Activated CD8-positive, alpha-beta T cell treated with anti-CD3 and anti-CD28 coated beads, Interleukin-2, amount 10 ng/mL, durations not matched to agents 7 days and 5 days (primary cell): ENCODE results near the gene TMPRSS13. TPM values are rescaled to one million over a fixed set of nuclear protein-coding genes. Genes with fewer than 3 reads are reported as not detected.
"Not testable (repeated sequence)": the region's sequence is repeated elsewhere in the genome, so short reads cannot be mapped to it uniquely, and the experiment has no call there.

Experiments
- ATAC-seq: fragments of 150-1000 bp; cut with Tn5 transposase; one replicate; pipeline ENCODE4 v1.10.0; 2021; ENCODE audit warnings: moderate library complexity
- CTCF ChIA-PET: fragments of 350-600 bp; sonication (Branson Sonifier 250); formaldehyde crosslinking; loops from one replicate; lab custom pipeline; 2021; ENCODE audit warnings: antibody characterized with exemption; lab: Charles Lee
- POLR2A ChIA-PET: fragments of 350-600 bp; sonication (Branson Sonifier 250); formaldehyde crosslinking; loops from one replicate; lab custom pipeline; 2021; ENCODE audit warnings: antibody characterized with exemption; lab: Charles Lee
- DNase-seq: peaks from one replicate; pipeline ENCODE4 v3.0.0-alpha.2; 2020
- H3K27ac Mint-ChIP-seq: one replicate; pipeline ENCODE4 v1.8.0; 2021; ENCODE audit warnings: mild to moderate bottlenecking, mixed read lengths
- H3K27me3 Mint-ChIP-seq: one replicate; pipeline ENCODE4 v1.8.0; 2021; ENCODE audit warnings: low read depth, mixed read lengths
- H3K36me3 Mint-ChIP-seq: one replicate; pipeline ENCODE4 v1.8.0; 2021; ENCODE audit warnings: low read depth, mixed read lengths
- H3K4me1 Mint-ChIP-seq: one replicate; pipeline ENCODE4 v1.8.0; 2021; ENCODE audit warnings: low read depth, mixed read lengths
- H3K4me3 Mint-ChIP-seq: one replicate; pipeline ENCODE4 v1.8.0; 2021; ENCODE audit warnings: mild to moderate bottlenecking, mixed read lengths
- H3K9me3 Mint-ChIP-seq: one replicate; pipeline ENCODE4 v1.8.0; 2022; ENCODE audit warnings: mixed read lengths; ENCODE audit not compliant: insufficient read depth
- total RNA-seq, 2 experiments: library from RNA; stranded (reverse); gene quantifications; one replicate each; pipeline ENCODE4 v1.2.3, GENCODE V29; 2021

Gene TMPRSS13
- total RNA-seq, 2 experiments from 2014 or later, result 1.8 to 2.5 TPM

DNA sequence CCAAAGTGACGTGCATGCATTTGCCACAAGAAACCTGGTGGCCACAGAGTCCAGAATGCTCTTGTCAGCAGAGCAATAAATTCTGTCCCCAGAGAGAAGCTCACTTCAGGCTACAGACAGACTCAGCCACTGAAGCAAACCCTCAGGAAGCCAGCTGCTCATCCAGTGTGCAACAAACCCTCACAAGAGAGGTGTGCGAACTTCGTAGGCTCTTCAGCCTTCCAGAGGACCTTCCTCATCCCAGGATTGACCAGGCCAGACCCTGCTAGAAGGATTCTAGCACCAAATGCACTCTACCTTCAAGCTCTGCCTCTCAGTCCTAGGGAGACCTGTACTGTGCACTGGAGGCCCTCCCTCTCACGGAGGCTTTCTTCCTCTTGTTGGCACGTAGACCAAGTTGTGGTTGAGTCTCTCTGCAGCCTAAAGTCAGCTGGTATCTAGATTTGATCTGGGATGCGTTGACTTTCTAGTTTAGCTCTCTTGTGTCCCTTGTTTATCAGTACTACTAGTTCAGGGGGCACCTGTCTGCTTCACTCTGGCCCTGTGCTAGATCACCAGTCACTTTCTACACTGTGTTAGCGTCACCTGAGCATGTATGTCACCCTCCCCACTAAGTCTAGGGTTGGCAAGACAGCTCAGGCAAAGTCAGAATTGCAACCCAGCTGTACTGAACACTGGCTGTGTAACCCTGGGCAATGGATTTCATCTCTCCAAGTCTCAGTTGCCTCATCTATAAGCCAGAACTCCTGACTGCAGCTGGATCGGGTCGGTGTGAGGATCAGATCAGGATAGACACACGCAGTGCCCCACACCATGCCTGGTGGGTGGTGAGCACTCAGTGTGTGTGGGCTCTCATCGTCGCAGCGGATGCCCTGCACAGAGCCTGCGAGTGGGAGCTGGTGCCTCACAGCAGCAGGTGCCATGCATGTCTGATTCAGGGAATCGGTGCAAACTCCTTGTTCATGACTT is 22.1 kb upstream of the TMPRSS13 start:
- Mint-ChIP-seq H3K27me3 (no peaks in the 10 kb centered on the region), H3K4me3 (peak overlapping the region; percentile 77), H3K27ac (peak overlapping the region; percentile 90), H3K4me1 (peaks cover 89% of the 10 kb centered on the region), H3K9me3 (no peaks in the 10 kb centered on the region), H3K36me3 (peaks cover 16% of the 10 kb centered on the region)
- ChIA-PET CTCF (interaction anchor here (0.6 to 16.7 kb wide), 28 partner anchors 10 to 525 kb away, joined by 3 to 436 read pairs (median 6); partner anchors contain the start of genes FXYD2 and IL10RA), POLR2A (interaction anchor here (0.5 to 8.7 kb wide), 21 partner anchors 14 to 134 kb away, joined by 3 to 146 read pairs (median 6); partner anchors contain the start of genes FXYD2 and IL10RA)
- peak; percentile 72 for ATAC-seq
- peak; percentile 73 for DNase-seq

DNA sequence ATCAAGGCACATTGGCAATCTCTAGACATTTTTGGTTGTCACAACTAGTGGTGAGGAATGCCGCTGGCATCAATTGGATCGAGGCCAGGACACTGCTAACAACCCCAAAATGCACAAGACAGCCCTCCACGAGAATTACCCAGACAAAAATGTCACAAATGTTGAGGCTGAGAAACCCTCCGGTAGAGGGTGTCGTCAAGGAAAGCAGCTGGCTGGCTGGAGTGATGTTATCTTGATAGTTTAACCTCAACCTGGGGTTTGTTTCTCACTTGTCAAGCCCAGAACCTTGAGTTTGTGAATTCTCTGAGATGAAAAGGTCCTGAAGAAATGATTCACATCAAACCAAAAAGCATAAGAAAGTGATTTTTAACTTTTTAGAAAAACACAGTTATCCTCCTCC is 21.1 kb upstream of the TMPRSS13 start:
- ChIA-PET POLR2A (interaction anchor here (0.5 to 8.7 kb wide), 16 partner anchors 13 to 133 kb away, joined by 3 to 146 read pairs (median 18); partner anchors contain the start of genes FXYD2 and IL10RA), CTCF (interaction anchor here (0.6 to 16.7 kb wide), 24 partner anchors 9 to 221 kb away, joined by 3 to 436 read pairs (median 8); partner anchors contain the start of genes FXYD2 and IL10RA)
- H3K9me3 Mint-ChIP-seq, result no peaks in the 10 kb centered on the region
- peaks cover 13% of the 10 kb centered on the region for H3K36me3 Mint-ChIP-seq
- H3K27me3 Mint-ChIP-seq, result no peaks in the 10 kb centered on the region
- peak overlapping the region; percentile 90 for H3K27ac Mint-ChIP-seq
- ATAC-seq (peak; percentile 64), DNase-seq (peak; percentile 84)
- peak overlapping the region; percentile 77 for H3K4me3 Mint-ChIP-seq
- peaks cover 95% of the 10 kb centered on the region for H3K4me1 Mint-ChIP-seq

DNA sequence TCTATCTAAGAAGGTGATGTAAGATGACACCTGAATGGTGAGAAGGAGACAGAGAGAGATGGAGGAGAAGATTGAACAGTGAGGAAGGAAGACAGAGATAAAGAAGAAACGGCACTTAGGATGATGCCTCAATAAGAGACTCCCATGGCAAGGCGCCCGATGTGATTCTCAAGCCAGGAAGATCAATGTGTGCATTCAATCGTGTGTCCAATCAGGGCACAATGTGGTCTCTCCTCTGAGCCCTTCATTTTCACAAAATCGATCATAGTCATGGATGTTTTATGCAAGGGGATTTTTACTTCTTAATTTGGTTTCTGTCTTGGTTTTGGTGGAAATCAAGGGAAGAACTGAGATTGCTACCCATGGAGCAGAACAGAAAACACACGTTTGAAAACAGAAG is 19.9 kb upstream of the TMPRSS13 start:
- ChIA-PET CTCF (interaction anchor here (1.4 to 16.7 kb wide), 11 partner anchors 9 to 141 kb away, joined by 3 to 436 read pairs (median 93); partner anchors contain the start of genes FXYD2, IL10RA and TMPRSS13), POLR2A (interaction anchor here (0.6 to 8.7 kb wide), 6 partner anchors 28 to 132 kb away, joined by 3 to 146 read pairs (median 46); partner anchors contain the start of gene IL10RA)
- DNase-seq (no peak), ATAC-seq (no peak)
- peaks cover 7% of the 10 kb centered on the region for H3K36me3 Mint-ChIP-seq
- peaks cover 99% of the 10 kb centered on the region for H3K4me1 Mint-ChIP-seq
- H3K27ac Mint-ChIP-seq, result peak overlapping the region; percentile 90
- peak overlapping the region; percentile 3 for H3K4me3 Mint-ChIP-seq
- H3K27me3 Mint-ChIP-seq, result no peaks in the 10 kb centered on the region
- no peaks in the 10 kb centered on the region for H3K9me3 Mint-ChIP-seq

DNA sequence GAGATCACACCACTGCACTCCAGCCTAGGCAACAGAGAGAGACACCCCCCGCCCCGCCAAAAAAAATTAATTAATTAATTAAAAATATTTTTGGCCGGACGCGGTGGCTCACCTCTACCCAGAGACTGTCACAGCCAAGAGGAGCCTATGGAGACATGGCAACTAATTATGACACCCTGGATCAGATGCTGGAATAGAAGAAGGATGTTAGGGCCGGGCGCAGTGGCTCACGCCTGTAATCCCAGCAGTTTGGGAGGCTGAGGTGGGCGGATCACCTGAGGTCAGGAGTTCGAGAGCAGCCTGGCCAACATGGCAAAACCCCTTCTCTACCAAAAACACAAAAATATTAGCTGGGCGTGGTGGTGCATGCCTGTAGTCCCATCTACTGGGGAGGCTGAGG is 19.3 kb upstream of the TMPRSS13 start:
- POLR2A ChIA-PET, result interaction anchor here (1.0 to 8.7 kb wide), 4 partner anchors 39 to 125 kb away, joined by 3 to 109 read pairs (median 8); no protein-coding TSS in a partner anchor
- DNase-seq, H3K4me3 Mint-ChIP-seq, H3K9me3 Mint-ChIP-seq, H3K27me3 Mint-ChIP-seq, ATAC-seq, H3K36me3 Mint-ChIP-seq: not testable (repeated sequence)
- H3K27ac Mint-ChIP-seq, result peak overlapping the region; percentile 67
- CTCF ChIA-PET, result interaction anchor here (1.4 to 16.7 kb wide), 16 partner anchors 16 to 522 kb away, joined by 3 to 436 read pairs (median 48); partner anchors contain the start of genes FXYD2, IL10RA and TMPRSS13
- H3K4me1 Mint-ChIP-seq, result peaks cover 94% of the 10 kb centered on the region

DNA sequence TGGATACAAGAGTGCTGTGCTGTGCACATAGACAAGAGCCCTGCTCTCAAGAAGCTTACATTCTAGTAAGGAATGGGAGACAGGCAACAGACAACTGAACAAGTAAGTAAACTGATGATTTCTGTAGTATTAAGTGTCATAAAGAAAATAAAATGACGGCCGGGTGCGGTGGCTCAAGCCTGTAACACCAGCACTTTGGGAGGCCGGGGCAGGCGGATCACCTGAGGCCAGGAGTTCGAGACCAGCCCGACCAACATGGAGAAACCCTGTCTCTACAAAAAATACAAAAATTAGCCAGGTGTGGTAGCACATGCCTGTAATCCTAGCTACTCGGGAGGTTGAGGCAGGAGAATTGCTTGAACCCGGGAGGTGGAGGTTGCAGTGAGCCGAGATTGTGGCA is 18.5 kb upstream of the TMPRSS13 start:
- ChIA-PET CTCF (interaction anchor here (0.7 to 16.7 kb wide), 32 partner anchors 8 to 523 kb away, joined by 3 to 436 read pairs (median 16); partner anchors contain the start of genes FXYD2, FXYD6, IL10RA and TMPRSS13), POLR2A (interaction anchor here (0.6 to 8.7 kb wide), 7 partner anchors 12 to 133 kb away, joined by 3 to 109 read pairs (median 6); no protein-coding TSS in a partner anchor)
- not testable (repeated sequence) for H3K36me3 Mint-ChIP-seq, H3K9me3 Mint-ChIP-seq, DNase-seq, H3K27me3 Mint-ChIP-seq, ATAC-seq
- Mint-ChIP-seq H3K27ac (peak overlapping the region; percentile 76), H3K4me1 (peaks cover 90% of the 10 kb centered on the region), H3K4me3 (peak overlapping the region; percentile 30)

DNA sequence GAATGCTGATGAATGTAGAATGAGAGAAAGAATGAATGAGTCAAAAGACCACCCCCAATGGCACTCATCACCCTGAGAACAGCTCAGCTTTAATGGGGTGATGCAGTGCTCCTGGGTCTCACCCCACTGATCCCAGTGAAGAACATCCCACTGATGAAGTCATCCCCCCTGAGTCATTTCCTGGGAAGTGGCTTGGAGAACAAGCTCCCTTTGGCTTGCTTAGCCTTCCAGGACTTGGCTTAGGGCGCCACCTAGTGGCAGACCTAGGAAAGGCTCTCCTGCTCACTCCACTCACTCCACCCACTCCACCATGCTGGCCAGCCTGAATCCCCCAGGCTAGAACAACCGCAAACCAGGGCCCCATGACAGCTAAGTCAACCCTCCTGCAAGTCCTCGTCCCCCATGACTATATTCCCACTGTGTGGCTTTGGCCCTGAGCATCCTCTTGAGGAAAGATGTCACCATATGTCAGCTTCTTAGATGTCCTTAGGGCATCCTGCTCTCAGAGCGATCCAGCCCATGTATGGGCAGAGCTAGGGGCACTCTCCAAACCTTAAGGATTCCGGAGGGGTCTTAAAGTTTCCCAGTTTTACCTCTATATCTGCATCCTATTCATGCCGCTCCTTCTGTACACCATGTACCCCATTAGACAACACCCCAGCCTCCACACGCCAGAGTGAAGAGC is 17.8 kb upstream of the TMPRSS13 start:
- Mint-ChIP-seq H3K9me3 (peaks cover 6% of the 10 kb centered on the region), H3K4me1 (peaks cover 90% of the 10 kb centered on the region), H3K36me3 (peaks cover 15% of the 10 kb centered on the region), H3K27me3 (no peaks in the 10 kb centered on the region), H3K4me3 (no peak overlapping the region), H3K27ac (peak overlapping the region; percentile 76)
- DNase-seq, result peak; percentile 89
- CTCF ChIA-PET, result interaction anchor here (0.6 to 16.7 kb wide), 53 partner anchors 8 to 522 kb away, joined by 3 to 436 read pairs (median 7); partner anchors contain the start of genes FXYD2, FXYD6, IL10RA and TMPRSS13
- POLR2A ChIA-PET, result interaction anchor here (0.6 to 8.7 kb wide), 10 partner anchors 13 to 132 kb away, joined by 3 to 109 read pairs (median 6); no protein-coding TSS in a partner anchor
- ATAC-seq, result peak; percentile 34

DNA sequence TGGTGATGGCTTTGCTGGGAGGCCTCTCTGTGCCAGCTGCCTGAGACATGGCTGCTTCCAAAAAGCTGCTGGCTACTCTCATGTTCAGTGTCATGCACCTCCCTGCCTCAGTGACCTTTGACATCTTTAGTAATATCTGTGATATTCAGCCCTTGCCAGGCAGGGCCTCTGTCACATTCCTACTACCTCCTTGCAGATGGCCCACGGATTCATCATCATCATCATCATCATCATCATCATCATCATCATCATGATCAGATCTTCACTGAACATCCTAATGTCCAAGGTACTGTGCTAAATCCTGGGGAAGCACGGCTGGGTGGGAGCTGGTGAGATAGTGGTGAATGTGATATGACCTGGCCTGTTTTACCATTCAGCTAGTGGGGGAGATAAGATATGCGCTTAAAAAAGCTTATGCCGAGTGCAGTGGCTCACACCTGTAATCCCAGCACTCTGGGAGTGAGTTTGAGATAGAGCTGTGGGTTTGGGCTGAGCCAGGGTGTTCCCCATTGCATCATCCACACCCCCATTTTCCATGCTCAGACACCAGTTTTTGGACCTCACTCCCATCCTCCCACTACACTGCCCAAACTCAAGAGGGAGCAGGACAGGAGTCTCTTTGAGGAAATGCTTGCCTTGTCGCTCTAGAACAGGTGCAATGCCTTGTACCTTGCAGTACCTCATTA is 17.1 kb upstream of the TMPRSS13 start:
- H3K4me3 Mint-ChIP-seq, result no peak overlapping the region
- H3K27ac Mint-ChIP-seq, result peak overlapping the region; percentile 76
- ATAC-seq, result no peak
- H3K4me1 Mint-ChIP-seq, result peaks cover 90% of the 10 kb centered on the region
- no peaks in the 10 kb centered on the region for H3K27me3 Mint-ChIP-seq
- ChIA-PET CTCF (interaction anchor here (0.6 to 16.7 kb wide), 49 partner anchors 8 to 522 kb away, joined by 3 to 436 read pairs (median 7); partner anchors contain the start of genes FXYD2, FXYD6, IL10RA and TMPRSS13), POLR2A (interaction anchor here (0.9 to 8.7 kb wide), 8 partner anchors 15 to 131 kb away, joined by 3 to 109 read pairs (median 6); no protein-coding TSS in a partner anchor)
- DNase-seq, result no peak
- H3K36me3 Mint-ChIP-seq, result peaks cover 12% of the 10 kb centered on the region
- H3K9me3 Mint-ChIP-seq, result peaks cover 6% of the 10 kb centered on the region

DNA sequence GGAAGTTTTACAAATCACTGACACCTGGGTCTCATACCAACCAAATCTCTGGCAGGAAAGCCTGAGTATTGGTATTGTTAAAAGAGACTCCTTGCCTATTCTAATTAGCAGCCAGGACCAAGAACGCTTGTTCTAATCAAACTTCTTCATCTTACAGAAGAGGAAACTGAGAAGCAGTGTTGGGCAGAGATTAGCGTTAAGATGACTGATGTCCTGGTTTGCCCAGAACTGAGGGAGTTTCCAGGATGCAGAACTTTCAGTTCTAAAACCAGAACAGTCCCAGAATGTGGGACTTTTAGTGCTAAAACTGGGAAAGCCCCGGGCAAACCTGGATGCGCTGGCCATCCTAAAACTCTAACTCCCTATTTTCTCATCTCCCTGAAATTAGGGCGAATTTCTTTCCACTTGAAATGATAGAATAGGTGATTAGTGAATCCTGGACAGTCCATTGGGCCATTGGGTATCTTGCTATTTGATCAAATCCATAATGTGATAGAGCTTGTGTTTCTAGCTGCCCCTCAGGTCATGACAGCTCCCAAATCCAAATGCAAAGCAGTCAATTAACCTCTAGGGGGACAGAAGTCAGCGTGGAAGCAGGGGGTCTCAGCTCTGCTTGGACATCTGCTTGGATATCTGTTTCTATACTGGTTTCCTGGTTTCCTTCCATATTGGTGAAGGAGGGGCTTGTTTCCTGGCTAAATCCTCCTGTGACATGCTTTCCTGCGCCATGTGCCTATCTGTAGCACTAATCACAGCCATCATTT is 16.0 kb upstream of the TMPRSS13 start:
- Mint-ChIP-seq H3K27ac (no peak overlapping the region), H3K36me3 (peaks cover 12% of the 10 kb centered on the region), H3K27me3 (no peaks in the 10 kb centered on the region), H3K9me3 (peaks cover 6% of the 10 kb centered on the region), H3K4me3 (no peak overlapping the region), H3K4me1 (peaks cover 88% of the 10 kb centered on the region)
- ATAC-seq (no peak), DNase-seq (no peak)
- POLR2A ChIA-PET, result interaction anchor here (0.7 kb wide), 1 partner anchor 853 kb away, joined by 3 read pairs; no protein-coding TSS in a partner anchor
- CTCF ChIA-PET, result interaction anchor here (1.0 to 16.7 kb wide), 17 partner anchors 8 to 519 kb away, joined by 3 to 436 read pairs (median 51); partner anchors contain the start of genes FXYD2, IL10RA and TMPRSS13

DNA sequence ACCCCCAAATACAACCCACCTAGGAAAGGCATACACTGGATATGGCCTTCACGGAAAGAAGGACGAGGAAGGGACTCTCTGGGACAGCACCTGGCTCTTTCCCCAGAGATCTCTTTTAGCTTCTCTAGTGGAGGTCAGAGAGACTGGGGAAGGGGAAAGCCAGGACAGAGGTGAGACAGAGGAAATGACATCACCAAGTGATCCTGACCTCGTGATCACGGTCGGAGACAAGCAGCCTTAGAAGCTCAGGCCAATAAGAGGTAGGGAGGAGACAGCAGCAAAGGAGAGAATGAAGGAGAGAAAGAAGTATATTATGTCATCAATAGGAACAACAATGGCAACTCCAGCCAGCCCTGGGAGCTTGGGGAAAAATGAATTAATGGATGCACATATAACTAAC is 15.4 kb upstream of the TMPRSS13 start:
- DNase-seq, result no peak
- no peak for ATAC-seq
- Mint-ChIP-seq H3K27me3 (no peaks in the 10 kb centered on the region), H3K36me3 (peaks cover 12% of the 10 kb centered on the region), H3K4me3 (no peak overlapping the region), H3K9me3 (peaks cover 6% of the 10 kb centered on the region), H3K27ac (no peak overlapping the region), H3K4me1 (peaks cover 81% of the 10 kb centered on the region)
- ChIA-PET CTCF (interaction anchor here (1.0 to 16.7 kb wide), 15 partner anchors 9 to 518 kb away, joined by 3 to 436 read pairs (median 55); partner anchors contain the start of genes FXYD2, IL10RA and TMPRSS13), POLR2A (no interaction called here)
